HepG2 (cell line): ENCODE data around the gene PRSS33. TPM values are rescaled to one million over a fixed set of nuclear protein-coding genes. Genes with fewer than 3 reads are reported as not detected.

Experiments used
- ARNT2 ChIP-seq: sonication (generic); formaldehyde crosslinking; IDR thresholded peaks from 2 replicates; pipeline ENCODE4 v1.8.0; 2022; ENCODE audit warnings: mild to moderate bottlenecking, low read depth, missing genetic modification reagents, moderate library complexity
- KLF12 ChIP-seq: sonication (generic); formaldehyde crosslinking; IDR thresholded peaks from 2 replicates; pipeline ENCODE4 v1.4.0; 2020; ENCODE audit warnings: missing genetic modification reagents, borderline replicate concordance
- KLF16 ChIP-seq, 2 experiments: sonication (generic) in 1 of 2; formaldehyde crosslinking in 1 of 2; IDR thresholded peaks; 2 replicates each; pipeline versions ENCODE4 v1.6.1 to v1.8.0; 2016 to 2023; ENCODE audit warnings: missing genetic modification reagents in 2 of 2, missing compliant biosample characterization in 1 of 2
- ZNF234 ChIP-seq: sonication (generic); formaldehyde crosslinking; conservative IDR thresholded peaks from 2 replicates; pipeline ENCODE4 v1.5.1; 2020; ENCODE audit warnings: mild to moderate bottlenecking, missing genetic modification reagents
- ZSCAN25 ChIP-seq: sonication (generic); formaldehyde crosslinking; IDR thresholded peaks from 2 replicates; pipeline ENCODE4 v1.8.0; 2022; ENCODE audit warnings: mild to moderate bottlenecking, missing genetic modification reagents
- polyA plus RNA-seq, 8 experiments: library from polyadenylated mRNA; depleted of rRNA in 3 of 8; stranded (reverse) in 7 of 8; unstranded in 1 of 8; fragments of >200 nt; fragmentation: Illumina TruSeq in 4 of 8; extraction: Trizol in 4 of 8; gene quantifications; 2 replicates each; pipeline versions ENCODE4 v1.2.1 to v1.2.3, GENCODE V29; 2011 to 2016; ENCODE audit warnings: low read depth in 4 of 8, missing spikeins in 1 of 8, mixed read lengths in 1 of 8; ENCODE audit not compliant: insufficient read depth in 1 of 8
- total RNA-seq, 5 experiments: library from RNA; depleted of rRNA; stranded (reverse); fragments of >200 nt; fragmentation: Illumina TruSeq; extraction: Trizol; gene quantifications; 2 replicates each; pipeline ENCODE4 v1.2.3, GENCODE V29; 2016; ENCODE audit warnings: low read depth in 1 of 5
- TF ChIP-seq, protein P1 (sequence below): sonication (generic); formaldehyde crosslinking; IDR thresholded peaks from 2 replicates; pipeline ENCODE4 v1.5.1; 2020; ENCODE audit warnings: missing genetic modification reagents, mild to moderate bottlenecking, borderline replicate concordance
- TF ChIP-seq, protein P2 (sequence below): sonication (generic); formaldehyde crosslinking; IDR thresholded peaks from 2 replicates; pipeline ENCODE4 v1.4.0; 2020; ENCODE audit warnings: low read depth, mild to moderate bottlenecking, missing genetic modification reagents
- TF ChIP-seq, protein P3 (sequence below), 2 experiments: sonication (generic) in 1 of 2; formaldehyde crosslinking in 1 of 2; IDR thresholded peaks; 2 replicates each; pipeline versions ENCODE4 v1.6.1 to v1.9.0; 2014 to 2022; ENCODE audit warnings: antibody characterized with exemption in 1 of 2, borderline replicate concordance in 1 of 2, inconsistent platforms in 1 of 2, low read depth in 1 of 2, missing genetic modification reagents in 1 of 2
- TF ChIP-seq, protein P4 (sequence below): sonication (generic); formaldehyde crosslinking; IDR thresholded peaks from 2 replicates; pipeline ENCODE4 v1.4.0; 2020; ENCODE audit warnings: missing genetic modification reagents, borderline replicate concordance
- TF ChIP-seq, protein P5 (sequence below): sonication (generic); formaldehyde crosslinking; IDR thresholded peaks from 2 replicates; pipeline ENCODE4 v1.8.0; 2022; ENCODE audit warnings: missing genetic modification reagents, mild to moderate bottlenecking, moderate library complexity, borderline replicate concordance

The PRSS33 gene
- total and polyA plus RNA-seq, 2 of the 13 experiments (the other 11 are each of a cell fraction or from before 2014, with no cell fraction given): not detected

DNA sequence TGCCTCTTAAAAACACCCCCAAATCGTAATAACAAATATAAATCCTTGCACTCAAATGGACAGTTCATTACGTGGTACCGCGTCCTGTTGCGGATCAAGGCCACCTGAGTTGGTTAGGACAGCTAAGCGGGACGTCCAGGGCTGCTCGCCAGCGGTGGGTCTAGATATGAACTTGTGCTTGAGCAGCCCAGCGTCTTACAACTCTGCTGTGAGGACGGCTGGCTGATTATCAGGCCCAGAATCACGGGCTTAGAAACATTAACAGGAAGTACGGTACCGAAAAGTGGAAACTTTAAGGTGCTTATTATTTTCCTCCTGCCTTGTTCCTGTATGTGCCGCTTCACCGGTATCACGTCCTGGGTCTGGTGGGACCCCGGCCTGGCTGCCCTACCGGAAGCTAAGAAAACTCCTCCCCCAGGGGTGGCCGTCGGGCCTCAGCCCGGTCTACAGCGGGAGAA lies 35.8 kb downstream of the PRSS33 start (continued):
- TF ChIP-seq, protein P1, sequence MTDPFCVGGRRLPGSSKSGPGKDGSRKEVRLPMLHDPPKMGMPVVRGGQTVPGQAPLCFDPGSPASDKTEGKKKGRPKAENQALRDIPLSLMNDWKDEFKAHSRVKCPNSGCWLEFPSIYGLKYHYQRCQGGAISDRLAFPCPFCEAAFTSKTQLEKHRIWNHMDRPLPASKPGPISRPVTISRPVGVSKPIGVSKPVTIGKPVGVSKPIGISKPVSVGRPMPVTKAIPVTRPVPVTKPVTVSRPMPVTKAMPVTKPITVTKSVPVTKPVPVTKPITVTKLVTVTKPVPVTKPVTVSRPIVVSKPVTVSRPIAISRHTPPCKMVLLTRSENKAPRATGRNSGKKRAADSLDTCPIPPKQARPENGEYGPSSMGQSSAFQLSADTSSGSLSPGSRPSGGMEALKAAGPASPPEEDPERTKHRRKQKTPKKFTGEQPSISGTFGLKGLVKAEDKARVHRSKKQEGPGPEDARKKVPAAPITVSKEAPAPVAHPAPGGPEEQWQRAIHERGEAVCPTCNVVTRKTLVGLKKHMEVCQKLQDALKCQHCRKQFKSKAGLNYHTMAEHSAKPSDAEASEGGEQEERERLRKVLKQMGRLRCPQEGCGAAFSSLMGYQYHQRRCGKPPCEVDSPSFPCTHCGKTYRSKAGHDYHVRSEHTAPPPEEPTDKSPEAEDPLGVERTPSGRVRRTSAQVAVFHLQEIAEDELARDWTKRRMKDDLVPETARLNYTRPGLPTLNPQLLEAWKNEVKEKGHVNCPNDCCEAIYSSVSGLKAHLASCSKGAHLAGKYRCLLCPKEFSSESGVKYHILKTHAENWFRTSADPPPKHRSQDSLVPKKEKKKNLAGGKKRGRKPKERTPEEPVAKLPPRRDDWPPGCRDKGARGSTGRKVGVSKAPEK: 0 out of 2 replicates have a peak, but pooled peaks have one; percentile 40
- TF ChIP-seq KLF16 (CRISPR knock-in tag; IDR thresholded peaks at IDR 0.05): no peak; a peak in 1 of 4 replicates
- no peak for TF ChIP-seq ZSCAN25 (CRISPR knock-in tag)
- TF ChIP-seq ARNT2 (CRISPR knock-in tag): no peak
- TF ChIP-seq, protein P2, sequence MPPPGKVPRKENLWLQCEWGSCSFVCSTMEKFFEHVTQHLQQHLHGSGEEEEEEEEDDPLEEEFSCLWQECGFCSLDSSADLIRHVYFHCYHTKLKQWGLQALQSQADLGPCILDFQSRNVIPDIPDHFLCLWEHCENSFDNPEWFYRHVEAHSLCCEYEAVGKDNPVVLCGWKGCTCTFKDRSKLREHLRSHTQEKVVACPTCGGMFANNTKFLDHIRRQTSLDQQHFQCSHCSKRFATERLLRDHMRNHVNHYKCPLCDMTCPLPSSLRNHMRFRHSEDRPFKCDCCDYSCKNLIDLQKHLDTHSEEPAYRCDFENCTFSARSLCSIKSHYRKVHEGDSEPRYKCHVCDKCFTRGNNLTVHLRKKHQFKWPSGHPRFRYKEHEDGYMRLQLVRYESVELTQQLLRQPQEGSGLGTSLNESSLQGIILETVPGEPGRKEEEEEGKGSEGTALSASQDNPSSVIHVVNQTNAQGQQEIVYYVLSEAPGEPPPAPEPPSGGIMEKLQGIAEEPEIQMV (CRISPR knock-in tag): no peak
- TF ChIP-seq, protein P3, sequence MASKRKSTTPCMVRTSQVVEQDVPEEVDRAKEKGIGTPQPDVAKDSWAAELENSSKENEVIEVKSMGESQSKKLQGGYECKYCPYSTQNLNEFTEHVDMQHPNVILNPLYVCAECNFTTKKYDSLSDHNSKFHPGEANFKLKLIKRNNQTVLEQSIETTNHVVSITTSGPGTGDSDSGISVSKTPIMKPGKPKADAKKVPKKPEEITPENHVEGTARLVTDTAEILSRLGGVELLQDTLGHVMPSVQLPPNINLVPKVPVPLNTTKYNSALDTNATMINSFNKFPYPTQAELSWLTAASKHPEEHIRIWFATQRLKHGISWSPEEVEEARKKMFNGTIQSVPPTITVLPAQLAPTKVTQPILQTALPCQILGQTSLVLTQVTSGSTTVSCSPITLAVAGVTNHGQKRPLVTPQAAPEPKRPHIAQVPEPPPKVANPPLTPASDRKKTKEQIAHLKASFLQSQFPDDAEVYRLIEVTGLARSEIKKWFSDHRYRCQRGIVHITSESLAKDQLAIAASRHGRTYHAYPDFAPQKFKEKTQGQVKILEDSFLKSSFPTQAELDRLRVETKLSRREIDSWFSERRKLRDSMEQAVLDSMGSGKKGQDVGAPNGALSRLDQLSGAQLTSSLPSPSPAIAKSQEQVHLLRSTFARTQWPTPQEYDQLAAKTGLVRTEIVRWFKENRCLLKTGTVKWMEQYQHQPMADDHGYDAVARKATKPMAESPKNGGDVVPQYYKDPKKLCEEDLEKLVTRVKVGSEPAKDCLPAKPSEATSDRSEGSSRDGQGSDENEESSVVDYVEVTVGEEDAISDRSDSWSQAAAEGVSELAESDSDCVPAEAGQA (IDR thresholded peaks at IDR 0.05; ENCODE audit: low read depth): no peak
- TF ChIP-seq, protein P3 (CRISPR knock-in tag; IDR thresholded peaks at IDR 0.05; ENCODE audit: borderline replicate concordance): no peak
- TF ChIP-seq ZNF234 (CRISPR knock-in tag): no peak
- TF ChIP-seq, protein P4, sequence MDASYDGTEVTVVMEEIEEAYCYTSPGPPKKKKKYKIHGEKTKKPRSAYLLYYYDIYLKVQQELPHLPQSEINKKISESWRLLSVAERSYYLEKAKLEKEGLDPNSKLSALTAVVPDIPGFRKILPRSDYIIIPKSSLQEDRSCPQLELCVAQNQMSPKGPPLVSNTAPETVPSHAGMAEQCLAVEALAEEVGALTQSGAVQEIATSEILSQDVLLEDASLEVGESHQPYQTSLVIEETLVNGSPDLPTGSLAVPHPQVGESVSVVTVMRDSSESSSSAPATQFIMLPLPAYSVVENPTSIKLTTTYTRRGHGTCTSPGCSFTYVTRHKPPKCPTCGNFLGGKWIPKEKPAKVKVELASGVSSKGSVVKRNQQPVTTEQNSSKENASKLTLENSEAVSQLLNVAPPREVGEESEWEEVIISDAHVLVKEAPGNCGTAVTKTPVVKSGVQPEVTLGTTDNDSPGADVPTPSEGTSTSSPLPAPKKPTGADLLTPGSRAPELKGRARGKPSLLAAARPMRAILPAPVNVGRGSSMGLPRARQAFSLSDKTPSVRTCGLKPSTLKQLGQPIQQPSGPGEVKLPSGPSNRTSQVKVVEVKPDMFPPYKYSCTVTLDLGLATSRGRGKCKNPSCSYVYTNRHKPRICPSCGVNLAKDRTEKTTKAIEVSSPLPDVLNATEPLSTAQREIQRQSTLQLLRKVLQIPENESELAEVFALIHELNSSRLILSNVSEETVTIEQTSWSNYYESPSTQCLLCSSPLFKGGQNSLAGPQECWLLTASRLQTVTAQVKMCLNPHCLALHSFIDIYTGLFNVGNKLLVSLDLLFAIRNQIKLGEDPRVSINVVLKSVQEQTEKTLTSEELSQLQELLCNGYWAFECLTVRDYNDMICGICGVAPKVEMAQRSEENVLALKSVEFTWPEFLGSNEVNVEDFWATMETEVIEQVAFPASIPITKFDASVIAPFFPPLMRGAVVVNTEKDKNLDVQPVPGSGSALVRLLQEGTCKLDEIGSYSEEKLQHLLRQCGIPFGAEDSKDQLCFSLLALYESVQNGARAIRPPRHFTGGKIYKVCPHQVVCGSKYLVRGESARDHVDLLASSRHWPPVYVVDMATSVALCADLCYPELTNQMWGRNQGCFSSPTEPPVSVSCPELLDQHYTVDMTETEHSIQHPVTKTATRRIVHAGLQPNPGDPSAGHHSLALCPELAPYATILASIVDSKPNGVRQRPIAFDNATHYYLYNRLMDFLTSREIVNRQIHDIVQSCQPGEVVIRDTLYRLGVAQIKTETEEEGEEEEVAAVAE: no peak
- TF ChIP-seq KLF12: no peak
- TF ChIP-seq, protein P5, sequence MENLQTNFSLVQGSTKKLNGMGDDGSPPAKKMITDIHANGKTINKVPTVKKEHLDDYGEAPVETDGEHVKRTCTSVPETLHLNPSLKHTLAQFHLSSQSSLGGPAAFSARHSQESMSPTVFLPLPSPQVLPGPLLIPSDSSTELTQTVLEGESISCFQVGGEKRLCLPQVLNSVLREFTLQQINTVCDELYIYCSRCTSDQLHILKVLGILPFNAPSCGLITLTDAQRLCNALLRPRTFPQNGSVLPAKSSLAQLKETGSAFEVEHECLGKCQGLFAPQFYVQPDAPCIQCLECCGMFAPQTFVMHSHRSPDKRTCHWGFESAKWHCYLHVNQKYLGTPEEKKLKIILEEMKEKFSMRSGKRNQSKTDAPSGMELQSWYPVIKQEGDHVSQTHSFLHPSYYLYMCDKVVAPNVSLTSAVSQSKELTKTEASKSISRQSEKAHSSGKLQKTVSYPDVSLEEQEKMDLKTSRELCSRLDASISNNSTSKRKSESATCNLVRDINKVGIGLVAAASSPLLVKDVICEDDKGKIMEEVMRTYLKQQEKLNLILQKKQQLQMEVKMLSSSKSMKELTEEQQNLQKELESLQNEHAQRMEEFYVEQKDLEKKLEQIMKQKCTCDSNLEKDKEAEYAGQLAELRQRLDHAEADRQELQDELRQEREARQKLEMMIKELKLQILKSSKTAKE (CRISPR knock-in tag): 0 out of 2 replicates have a peak, but pooled peaks have one; percentile 26
